Stimulated activated CD8-positive, alpha-beta memory T cell treated with anti-CD3 and anti-CD28 coated beads, Interleukin-12 subunit alpha, Interleukin-12 subunit beta, amount 100 ng/mL, for 24 hours (primary cell): Measurements from ENCODE around the gene GRAMD1B.

Source experiments
- DNase-seq: peaks from one replicate; pipeline ENCODE4 v3.0.0-alpha.2; 2020; ENCODE audit errors: extremely low read depth

GRAMD1B gene

DNA sequence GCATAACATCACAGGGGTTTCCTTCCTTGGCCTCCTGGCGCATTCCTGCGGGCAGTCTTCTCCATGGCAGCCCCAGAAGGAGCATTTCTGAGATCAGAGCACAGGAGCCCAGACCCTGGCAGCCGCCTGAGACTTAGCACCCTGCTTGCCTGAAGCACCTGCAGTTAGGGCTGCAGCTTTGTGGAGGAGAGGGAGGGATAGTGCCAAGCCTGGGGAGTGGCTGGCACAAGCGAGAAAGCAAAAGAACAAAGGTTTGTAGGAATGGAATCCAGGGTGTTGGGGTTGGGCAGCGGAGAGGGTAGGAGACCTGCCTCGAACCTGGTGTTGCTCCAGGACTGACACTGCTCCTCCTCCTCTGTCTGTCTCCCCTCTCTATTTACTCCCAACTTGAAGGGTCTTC is 157.5 kb downstream of the GRAMD1B start:
- no peak for DNase-seq

DNA sequence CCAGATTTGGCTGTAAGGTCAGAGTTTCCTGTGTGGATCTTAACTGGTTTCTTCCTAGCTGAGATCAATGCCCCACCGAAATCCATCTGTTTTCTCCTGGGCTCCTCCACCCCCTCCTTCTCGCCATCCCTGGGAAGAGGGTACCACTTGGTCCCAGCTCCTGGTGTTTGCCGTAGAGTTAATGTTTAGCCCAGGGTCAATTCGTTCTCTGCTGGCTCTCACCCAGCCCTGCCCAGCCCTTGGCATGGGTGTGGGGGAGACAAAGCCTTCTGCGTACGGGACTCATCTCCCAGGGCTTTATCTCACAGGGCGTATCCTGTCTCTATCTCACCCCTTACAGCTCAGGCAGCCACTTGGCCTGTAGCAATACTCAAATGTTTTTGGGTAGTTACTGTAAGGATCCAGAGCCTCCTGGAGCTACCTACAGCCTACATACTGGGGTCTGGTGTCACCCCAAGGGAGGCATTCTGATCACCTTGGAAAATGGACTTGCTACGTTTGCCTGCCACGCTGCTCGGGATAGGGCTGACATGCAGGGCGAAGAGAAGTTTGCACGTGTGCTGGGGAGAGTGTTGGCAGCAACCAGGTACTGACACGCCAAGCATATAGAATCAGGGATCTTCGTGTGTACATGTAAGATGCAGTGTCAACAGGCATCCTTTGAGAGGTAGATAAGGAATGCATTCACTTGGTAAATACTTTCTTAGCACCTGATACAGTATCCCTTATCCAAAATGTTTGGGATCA is 158.2 kb downstream of the GRAMD1B start:
- no peak for DNase-seq

DNA sequence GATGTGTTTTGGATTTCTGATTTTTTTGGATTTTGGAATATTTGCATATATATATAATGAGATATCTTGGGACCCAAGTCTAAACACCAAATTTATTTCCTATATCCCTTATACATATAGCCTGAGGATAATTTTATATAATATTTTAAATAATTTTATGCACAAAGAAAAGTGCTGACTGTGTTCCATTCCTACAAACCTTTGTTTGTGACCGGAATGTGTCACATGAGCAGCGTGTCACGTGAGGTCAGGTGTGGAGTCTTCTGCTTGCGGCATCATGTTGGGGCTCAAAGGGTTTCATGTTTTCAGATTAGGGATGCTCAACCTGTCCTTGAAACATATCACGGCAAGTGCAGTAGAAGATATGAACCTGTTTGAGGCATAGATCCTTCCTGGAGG is 158.8 kb downstream of the GRAMD1B start:
- no peak for DNase-seq

DNA sequence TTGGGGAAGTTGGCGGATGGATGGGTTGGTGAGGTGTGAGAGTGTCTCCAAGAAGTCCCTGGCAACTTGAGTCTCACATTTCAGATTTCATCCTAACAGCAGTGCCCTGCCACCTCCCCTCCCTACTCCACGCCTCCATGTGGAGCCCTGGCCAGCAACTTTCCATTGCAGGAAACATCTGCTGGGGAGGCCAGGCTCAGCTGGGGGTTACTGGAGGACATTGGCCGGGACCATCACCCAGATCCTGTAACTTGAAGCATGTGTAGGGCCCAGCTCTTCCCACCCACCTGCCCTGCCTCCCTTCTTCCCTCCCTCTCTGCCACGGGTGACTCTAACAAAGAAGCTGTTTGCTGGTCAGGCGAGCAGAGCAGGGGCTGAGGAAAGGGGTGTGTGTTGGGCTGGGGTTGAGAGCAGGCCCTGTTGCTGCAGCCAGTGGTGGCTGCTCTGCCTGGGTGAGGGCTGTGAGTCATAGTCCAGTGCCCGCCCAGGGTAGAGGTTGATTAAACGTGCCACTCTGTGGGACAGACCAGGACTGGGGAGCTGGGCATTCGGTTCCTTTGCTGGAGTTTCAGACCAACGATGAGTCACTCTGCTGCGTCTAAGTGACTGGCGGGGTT is 160.3 kb downstream of the GRAMD1B start:
- no peak for DNase-seq

DNA sequence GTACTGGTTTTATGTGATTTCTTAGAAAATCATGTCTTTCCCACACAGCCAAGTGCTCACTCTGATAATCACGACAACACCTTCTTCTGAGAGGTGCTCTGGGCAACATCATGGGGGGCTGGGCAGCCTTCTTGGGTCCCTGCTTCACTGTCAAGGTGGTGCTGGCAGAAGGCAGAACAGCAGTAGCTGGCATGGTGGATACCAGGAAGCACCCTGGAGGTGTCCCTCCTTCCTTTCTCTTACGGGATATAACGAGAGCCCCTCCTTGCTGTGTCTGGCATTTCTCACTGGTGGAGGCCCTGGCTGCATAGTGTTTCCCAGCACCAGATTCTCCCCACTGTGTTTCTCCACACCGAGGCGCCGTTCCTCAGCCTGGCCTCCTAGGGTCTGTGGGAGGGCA is 163.5 kb downstream of the GRAMD1B start:
- no peak for DNase-seq

DNA sequence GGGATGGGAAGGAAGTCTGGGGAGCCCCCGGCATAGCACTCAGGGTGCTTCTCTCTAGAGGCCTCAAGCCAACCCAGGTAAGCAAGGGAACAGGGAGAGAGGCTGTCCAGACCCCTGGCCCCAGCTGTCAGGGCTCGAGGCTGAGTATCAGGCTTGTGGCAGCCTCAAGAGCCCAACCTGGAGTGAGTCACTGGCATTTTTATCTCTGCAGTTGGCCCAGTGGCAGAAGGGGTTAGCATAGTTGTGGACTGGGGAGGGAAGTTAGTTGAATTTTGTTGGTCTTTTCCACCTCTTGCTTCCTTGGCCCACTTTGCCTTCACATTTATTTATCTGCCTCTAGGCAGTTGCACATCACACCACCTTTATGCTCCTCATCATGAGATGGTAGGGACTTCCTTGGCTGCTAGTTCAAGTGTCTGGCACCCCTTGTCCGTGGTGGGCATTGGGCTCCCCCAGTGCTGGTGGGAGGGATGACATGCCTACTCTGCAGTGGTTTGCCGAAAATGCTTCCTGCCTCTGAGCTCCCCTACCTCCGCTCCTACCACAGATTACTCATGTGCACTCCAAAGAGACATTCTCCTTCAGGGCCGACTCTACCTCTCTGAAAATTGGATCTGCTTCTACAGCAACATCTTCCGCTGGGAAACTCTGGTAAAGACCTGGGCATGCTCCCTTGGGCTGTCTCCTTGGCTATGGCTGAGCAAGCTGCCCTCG is 164.3 kb downstream of the GRAMD1B start:
- DNase-seq, result no peak

DNA sequence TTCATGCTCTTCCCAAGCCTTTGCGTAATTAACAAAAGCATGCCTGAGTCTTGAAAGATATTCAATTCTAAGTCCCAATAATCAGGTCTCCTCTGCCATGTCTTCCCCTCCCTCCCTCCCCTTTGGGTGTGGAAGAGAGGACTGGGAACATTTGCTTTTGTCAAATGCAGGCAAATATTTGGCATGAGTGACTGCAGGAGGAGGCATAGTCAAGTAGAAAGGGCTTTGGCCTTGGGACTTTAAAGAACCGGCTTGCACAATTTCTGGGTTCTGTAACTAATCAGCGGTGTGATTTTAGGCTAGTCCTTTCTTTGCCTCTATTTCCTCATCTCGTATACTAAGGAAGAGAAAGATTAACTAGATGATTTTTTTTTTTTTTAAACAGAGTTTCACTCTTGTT is 164.9 kb downstream of the GRAMD1B start:
- no peak for DNase-seq

DNA sequence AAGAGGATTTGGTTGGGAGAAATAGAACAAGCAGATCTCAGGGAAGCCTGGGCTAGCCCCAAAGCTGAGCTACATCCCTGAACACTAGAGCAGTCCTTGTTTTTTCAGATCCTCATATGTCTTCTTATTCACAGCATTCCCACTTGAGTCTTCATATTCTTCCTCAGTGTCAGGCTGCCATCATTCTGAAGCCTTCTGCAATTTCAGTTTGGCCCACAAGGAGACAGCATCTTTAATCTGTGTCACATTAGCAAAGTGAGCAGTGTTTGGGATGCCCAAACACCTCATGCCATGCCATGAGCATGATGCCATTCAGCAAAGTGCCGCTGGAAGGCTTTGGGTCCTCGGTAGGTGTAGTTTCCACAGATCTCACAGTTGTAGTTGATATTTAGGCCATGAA is 167.8 kb downstream of the GRAMD1B start:
- no peak for DNase-seq

DNA sequence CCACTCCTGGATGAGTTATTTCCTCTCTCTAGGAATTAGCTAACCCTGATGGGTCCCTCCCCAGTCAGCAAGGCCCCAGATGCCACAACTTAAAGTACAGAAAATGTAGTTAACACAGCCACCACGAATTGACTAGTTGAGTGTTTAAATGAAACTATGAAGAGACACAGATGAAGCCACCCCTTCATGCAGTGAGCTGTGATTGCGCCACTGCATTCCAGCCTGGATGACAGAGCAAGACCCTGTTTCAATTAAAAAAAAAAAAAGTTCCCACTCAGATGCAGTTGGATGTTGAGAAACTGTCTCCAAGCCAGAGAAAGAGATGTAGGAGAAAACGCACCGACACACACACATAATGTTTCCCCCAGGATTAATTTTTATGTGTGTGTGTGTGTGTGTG is 171.1 kb downstream of the GRAMD1B start:
- DNase-seq, result no peak

DNA sequence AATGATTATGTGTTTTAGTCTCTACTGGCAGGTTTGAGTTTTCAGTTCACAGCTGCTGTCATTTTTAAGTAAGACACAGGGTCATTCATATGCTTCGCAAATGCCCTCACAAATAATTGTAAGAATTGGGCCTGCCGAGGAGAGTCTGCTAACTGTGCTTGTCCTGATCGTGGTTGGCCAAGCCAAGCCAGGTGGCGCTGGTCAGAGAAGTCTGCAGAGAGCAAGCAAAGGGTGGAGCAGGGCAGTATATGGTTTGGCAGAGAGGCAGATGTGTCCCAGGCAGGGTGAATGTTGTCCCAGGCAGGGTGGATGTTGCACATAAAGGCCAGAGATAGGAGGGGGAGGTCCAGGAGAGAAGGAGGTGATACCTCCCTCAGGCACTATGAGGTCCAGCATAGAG is 171.7 kb downstream of the GRAMD1B start:
- no peak for DNase-seq

DNA sequence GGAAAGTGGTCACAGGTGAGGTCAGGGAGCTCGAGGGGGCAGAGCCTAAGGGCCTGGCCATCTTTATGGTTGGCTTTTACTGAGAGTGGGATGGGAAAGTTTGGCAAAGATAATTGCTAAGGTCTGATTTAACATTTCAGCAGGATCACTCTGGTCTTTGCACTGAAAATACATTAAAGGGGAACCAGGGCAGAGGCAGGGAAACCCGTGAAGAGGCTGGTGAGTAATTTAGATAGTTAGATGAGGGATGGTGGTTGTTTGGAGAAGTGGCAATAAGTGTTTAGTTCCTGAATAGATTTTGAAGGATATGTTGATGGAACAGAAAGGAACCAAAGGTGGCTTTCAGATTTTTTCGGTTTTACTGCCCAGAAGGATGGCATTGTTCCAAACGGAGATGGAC is 173.6 kb downstream of the GRAMD1B start:
- no peak for DNase-seq

DNA sequence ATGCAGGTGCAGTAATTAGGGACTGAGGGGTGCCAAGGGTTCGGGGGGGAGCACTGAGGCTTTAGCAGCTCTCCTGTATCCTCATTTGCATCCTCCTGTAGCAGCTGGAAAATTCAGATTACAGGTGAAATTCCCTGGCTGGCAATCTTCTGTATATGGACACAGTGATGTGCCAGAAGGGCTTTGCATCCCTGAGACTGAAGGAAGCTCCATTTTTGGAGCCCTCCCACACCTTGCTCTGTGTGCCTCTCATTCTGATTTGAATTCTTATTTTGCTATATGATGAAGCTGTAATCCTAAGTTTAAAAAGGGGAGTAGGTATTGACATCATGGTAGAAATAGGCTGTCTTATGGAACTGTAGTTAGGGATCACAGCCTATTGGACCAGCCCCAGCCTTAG is 177.7 kb downstream of the GRAMD1B start:
- DNase-seq, result no peak

DNA sequence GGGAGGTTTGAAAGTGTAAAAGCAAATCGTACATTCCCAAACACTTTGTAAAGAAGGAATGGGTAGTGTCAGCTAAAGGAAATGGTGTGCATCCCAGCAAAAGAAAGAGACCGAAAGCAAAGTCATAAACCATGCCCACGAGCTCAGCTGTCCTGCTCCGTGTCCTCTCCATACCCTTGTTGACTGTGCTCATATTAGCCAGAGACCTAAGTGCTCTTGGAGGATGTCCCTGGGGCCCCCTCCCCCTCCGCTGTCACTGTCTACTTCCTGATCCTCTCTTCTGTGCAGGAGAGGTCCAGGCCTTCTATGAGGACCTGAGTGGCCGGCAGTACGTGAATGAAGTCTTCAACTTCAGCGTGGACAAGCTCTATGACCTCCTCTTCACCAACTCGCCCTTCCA is 178.3 kb downstream of the GRAMD1B start:
- DNase-seq, result no peak

DNA sequence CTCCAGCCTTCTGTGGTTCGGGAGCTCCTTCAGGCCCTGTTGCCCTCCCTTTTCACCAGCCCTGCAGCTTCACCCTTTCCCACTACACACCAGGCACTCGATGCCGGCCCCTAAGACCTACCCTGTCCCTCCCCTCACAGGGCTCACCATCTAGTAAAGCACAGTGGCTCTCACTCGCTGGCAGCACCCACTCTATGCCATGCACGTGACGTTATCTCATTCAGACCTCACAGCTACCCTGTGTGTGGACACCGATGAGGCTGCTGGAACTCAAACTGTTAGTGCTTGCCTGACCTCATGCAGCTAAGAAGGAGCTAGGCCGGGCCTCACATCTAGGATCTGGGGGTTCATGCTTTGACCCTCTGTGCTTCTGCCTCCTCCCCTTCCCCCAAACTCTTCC is 178.9 kb downstream of the GRAMD1B start:
- no peak for DNase-seq

DNA sequence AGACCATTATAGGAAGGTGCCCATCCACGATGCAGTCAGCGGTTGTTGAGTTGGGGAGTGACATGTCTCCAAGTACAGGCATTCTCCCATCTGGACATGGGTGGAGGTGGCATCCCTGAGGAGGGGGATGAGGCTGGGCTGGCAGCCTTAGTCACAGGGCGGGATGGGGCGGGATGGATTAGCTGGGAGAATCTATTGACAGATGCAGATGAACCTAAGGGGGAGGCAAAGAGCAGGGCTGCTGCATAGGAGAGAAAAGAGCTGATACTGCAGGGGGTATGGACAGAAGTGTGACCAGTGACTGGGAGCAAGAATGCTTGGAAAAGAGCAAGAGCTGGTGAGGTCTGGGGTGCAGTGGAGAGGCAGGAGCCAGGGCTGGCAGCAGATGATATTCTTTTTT is 181.6 kb downstream of the GRAMD1B start:
- DNase-seq, result no peak

DNA sequence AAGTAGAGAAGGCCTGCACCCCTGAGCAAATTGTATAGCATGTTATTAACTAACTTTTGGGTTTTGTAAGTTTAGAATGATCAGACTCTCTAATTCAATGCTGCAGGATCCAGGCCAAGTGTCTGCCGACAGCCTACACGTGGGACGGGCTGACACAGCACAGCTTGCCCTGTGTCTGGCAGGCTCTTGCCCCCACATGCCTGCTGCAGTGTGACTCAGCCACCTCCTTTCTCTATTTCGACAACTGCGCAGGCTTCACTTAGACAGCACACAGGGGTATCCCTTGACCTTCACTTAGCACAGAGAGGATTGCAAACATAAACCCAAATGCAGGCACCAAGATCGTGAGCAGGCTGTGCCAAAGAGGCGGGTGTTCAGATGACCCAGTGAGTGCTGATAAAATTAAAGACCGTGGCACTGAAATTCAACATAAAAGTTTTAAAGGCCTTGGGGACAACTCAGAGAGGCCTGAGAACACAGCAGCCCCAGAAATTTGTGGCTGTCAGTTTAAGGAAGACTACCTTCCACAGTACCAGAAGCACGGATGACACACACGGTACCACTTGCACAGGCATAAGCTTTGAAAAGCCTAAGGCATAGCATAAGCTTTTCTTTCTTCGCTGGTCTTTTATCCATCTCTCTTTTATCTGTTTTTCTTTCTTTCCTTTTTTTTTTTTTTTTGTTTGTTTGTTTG is 186.6 kb downstream of the GRAMD1B start:
- no peak for DNase-seq

DNA sequence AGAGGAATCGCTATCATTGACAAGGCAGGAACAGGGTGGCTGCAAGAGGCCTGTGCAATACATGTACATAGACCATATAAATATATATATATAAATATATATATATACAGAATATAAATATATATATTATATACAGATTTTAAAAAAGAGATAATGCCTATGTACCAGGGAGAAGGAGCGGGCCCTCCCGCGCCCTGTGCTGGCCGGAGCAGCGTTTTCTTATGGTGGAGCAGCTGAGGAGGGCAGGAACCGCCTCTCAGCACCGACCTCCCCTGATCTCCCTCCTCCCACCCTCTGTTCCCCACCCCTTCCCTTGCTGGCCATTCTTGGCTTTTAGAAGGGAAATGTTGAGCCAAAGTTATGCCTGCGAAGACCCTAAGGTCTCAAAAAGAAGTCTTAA is 192.5 kb downstream of the GRAMD1B start:
- no peak for DNase-seq

DNA sequence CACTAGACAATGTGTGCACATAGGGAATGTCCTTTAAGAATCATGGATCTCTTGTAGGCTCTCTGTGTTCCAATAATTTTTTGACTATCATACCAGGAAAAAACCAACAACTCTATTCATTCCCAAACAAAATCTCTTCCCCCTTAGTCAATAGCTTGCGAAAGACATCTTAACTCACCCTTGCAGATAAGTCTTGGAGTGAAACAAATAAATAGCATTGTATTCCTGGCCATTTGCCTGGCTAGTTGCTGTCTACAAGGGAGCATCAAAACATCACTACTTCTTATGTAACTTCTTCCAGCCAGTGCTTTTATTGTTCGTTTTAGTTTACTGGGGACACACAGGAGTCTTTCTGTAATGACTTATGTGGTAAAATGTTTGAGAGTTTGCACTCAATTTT is 194.9 kb downstream of the GRAMD1B start:
- no peak for DNase-seq

DNA sequence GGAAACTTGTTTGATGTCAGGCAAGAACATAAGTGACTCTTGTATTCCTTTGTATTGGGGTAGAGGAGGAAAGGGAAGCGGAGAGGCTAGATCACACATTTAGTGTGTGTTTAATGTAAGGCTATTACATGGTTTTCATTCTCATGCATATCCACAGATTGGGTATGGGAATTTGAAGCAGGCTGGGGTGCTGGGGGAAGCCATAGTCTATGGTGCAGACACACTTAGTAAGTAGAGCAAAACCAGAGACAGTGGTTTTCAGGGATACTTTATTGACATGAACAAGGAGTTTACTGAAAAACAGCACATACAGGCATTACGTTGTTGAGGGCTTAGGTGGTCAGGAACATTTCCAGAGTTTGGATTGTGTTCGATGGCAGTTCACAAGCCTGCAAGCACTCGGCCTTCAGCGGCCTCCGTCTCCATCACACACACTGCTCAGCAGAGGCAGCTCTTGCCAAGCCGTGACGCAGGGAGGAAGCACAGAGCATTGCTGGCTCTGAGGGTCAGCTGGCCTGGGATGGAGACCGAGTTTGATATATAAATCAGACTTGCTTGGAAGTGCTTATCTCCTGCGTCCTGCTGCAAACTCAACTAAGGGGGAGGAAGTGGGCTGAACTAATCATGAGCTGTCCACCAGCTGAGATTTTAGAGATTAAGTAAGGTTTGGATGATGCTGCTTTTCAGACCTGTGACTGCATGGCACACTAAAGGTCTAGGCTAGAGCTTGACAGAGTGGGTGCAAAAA is 199.0 kb downstream of the GRAMD1B start:
- DNase-seq, result no peak

DNA sequence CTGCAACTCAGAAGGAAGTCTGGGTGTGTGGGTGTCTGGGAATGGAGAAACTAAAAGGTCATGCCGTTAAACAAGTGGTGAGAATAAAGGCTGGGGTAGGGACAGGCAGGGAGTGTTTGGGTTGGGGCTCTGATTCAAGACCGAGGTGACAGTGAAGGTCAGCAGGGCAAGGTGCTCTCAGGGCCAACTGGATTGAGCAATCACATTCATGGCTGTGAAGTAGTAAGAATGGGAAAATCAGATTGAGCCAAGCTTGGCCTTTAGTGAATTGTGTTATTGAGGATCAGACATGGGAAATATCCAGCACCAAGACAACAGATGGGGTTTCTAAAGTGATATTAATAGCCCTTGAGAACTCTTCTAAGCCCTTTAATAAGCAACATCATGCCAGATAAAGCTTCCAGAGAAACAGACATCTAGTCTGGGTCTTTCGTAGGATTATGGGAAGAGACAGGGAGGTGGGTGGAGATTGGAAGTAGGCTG is 200.1 kb downstream of the GRAMD1B start:
- no peak for DNase-seq

DNA sequence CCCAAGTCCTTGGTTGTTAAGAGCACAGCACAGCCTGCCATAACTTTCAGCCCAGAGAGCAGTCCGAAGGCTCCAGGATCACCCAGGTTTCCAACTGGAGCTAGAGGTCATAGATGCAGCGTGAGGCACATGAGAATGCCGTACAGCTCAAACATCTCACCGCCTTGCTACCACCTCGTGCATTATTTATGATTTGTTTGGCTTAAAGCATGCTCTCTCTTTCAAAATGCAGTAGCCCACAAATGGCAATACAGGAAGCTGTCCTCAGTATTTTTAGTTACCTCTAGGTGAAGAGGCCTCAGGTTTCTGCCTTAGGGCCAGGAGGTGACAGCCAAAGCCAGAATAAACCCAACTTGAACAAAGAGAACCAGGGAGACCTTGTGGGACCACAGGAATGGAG is 210.0 kb downstream of the GRAMD1B start:
- DNase-seq, result no peak
